Measurements from ENCODE around the gene MS4A6A. TPM values are rescaled to one million over a fixed set of nuclear protein-coding genes. Genes with fewer than 3 reads are reported as not detected.
"Not testable (repeated sequence)": the region's sequence is repeated elsewhere in the genome, so short reads cannot be mapped to it uniquely, and the experiment has no call there.

Gene MS4A6A
- total RNA-seq, 1 experiment from 2014 or later = not detected

- no peak for DNase-seq (ENCODE audit: extremely low read depth, low read depth)
Observed at GRCh38 chr11:60184824-60185511, 2.1 kb upstream of the MS4A6A start.

GRCh38 chr11:60183591-60184205 is 815 bp upstream of the MS4A6A start:
- DNase-seq (ENCODE audit: extremely low read depth, low read depth) = no peak

- no peak for DNase-seq (ENCODE audit: extremely low read depth, low read depth)
Observed at GRCh38 chr11:60175860-60176275, 7.0 kb downstream of the MS4A6A start.

GRCh38 chr11:60172011-60172410 is 10.9 kb downstream of the MS4A6A start:
- DNase-seq (ENCODE audit: extremely low read depth, low read depth) = no peak

- DNase-seq (ENCODE audit: extremely low read depth, low read depth) = no peak
Observed at GRCh38 chr11:60170566-60170965, 12.3 kb downstream of the MS4A6A start.

GRCh38 chr11:60169264-60169915 is 13.5 kb downstream of the MS4A6A start:
- DNase-seq (ENCODE audit: extremely low read depth, low read depth) = no peak

GRCh38 chr11:60168306-60168705 is 14.6 kb downstream of the MS4A6A start:
- DNase-seq (ENCODE audit: extremely low read depth, low read depth) = no peak

GRCh38 chr11:60165951-60166350 is 16.9 kb downstream of the MS4A6A start:
- DNase-seq (ENCODE audit: extremely low read depth, low read depth) = no peak

- DNase-seq (ENCODE audit: extremely low read depth, low read depth) = no peak
Observed at GRCh38 chr11:60165538-60165937, 17.3 kb downstream of the MS4A6A start.

GRCh38 chr11:60164550-60165075 is 18.3 kb downstream of the MS4A6A start:
- no peak for DNase-seq (ENCODE audit: extremely low read depth, low read depth)

GRCh38 chr11:60161766-60162165 is 21.1 kb downstream of the MS4A6A start:
- DNase-seq (ENCODE audit: extremely low read depth, low read depth) = no peak

GRCh38 chr11:60161107-60161506 is 21.8 kb downstream of the MS4A6A start:
- DNase-seq (ENCODE audit: extremely low read depth, low read depth) = no peak

GRCh38 chr11:60159868-60160267 is 23.0 kb downstream of the MS4A6A start:
- no peak for DNase-seq (ENCODE audit: extremely low read depth, low read depth)

GRCh38 chr11:60159284-60159683 is 23.6 kb downstream of the MS4A6A start:
- DNase-seq (ENCODE audit: extremely low read depth, low read depth) = no peak

GRCh38 chr11:60158636-60159035 is 24.2 kb downstream of the MS4A6A start:
- no peak for DNase-seq (ENCODE audit: extremely low read depth, low read depth)

- no peak for DNase-seq (ENCODE audit: extremely low read depth, low read depth)
Observed at GRCh38 chr11:60155931-60156330, 27.0 kb downstream of the MS4A6A start.

GRCh38 chr11:60152727-60153126 is 30.2 kb downstream of the MS4A6A start:
- not testable (repeated sequence) for DNase-seq (ENCODE audit: extremely low read depth, low read depth)

GRCh38 chr11:60150279-60150678 is 32.6 kb downstream of the MS4A6A start:
- no peak for DNase-seq (ENCODE audit: extremely low read depth, low read depth)

- no peak for DNase-seq (ENCODE audit: extremely low read depth, low read depth)
Observed at GRCh38 chr11:60145677-60146076, 37.2 kb downstream of the MS4A6A start.

GRCh38 chr11:60143768-60144167 is 39.1 kb downstream of the MS4A6A start:
- no peak for DNase-seq (ENCODE audit: extremely low read depth, low read depth)

GRCh38 chr11:60133917-60134316 is 49.0 kb downstream of the MS4A6A start:
- DNase-seq (ENCODE audit: extremely low read depth, low read depth) = no peak

GRCh38 chr11:60131912-60132311 is 51.0 kb downstream of the MS4A6A start:
- no peak for DNase-seq (ENCODE audit: extremely low read depth, low read depth)

Data from NCI-H460 (cell line).